ENCODE data around the gene DDX1.

The DDX1 gene

GRCh38 chr2:15623898-15624541 lies 32.4 kb downstream of the DDX1 start:
- Histone ChIP-seq H3K9me3 (no peaks in the 10 kb centered on the region), H3K4me3 (ENCODE audit: low read depth, low read length) (no peak overlapping the region), H3K4me1 (no peaks in the 10 kb centered on the region), H3K36me3 (peaks cover 93% of the 10 kb centered on the region), H3K27me3 (no peaks in the 10 kb centered on the region)
- no peak for TF ChIP-seq CTCF (IDR thresholded peaks at IDR 0.05; ENCODE audit: low read depth, low read length)
- no peak for DNase-seq

- Histone ChIP-seq H3K4me3 (ENCODE audit: low read depth, low read length) (no peak overlapping the region), H3K9me3 (no peaks in the 10 kb centered on the region), H3K4me1 (no peaks in the 10 kb centered on the region), H3K27me3 (no peaks in the 10 kb centered on the region), H3K36me3 (peaks cover 93% of the 10 kb centered on the region)
- no peak for DNase-seq
- TF ChIP-seq CTCF (IDR thresholded peaks at IDR 0.05; ENCODE audit: low read depth, low read length), result no peak
These were observed 33.2 kb downstream of the DDX1 start for GRCh38 chr2:15624903-15625302.

- Histone ChIP-seq H3K4me3 (ENCODE audit: low read depth, low read length) (no peak overlapping the region), H3K27me3 (no peaks in the 10 kb centered on the region), H3K9me3 (no peaks in the 10 kb centered on the region), H3K4me1 (no peaks in the 10 kb centered on the region), H3K36me3 (peaks cover 93% of the 10 kb centered on the region)
- no peak for TF ChIP-seq CTCF (IDR thresholded peaks at IDR 0.05; ENCODE audit: low read depth, low read length)
- no peak for DNase-seq
These were observed 33.8 kb downstream of the DDX1 start for GRCh38 chr2:15625344-15626036.

- Histone ChIP-seq H3K27me3 (no peaks in the 10 kb centered on the region), H3K36me3 (peaks cover 93% of the 10 kb centered on the region), H3K4me3 (ENCODE audit: low read depth, low read length) (no peak overlapping the region), H3K4me1 (no peaks in the 10 kb centered on the region), H3K9me3 (no peaks in the 10 kb centered on the region)
- no peak for DNase-seq
- TF ChIP-seq CTCF (IDR thresholded peaks at IDR 0.05; ENCODE audit: low read depth, low read length), result no peak
These were observed 34.5 kb downstream of the DDX1 start for GRCh38 chr2:15626126-15626525.

GRCh38 chr2:15626967-15627366 lies 35.3 kb downstream of the DDX1 start:
- no peak for DNase-seq
- Histone ChIP-seq H3K9me3 (no peaks in the 10 kb centered on the region), H3K36me3 (peaks cover 93% of the 10 kb centered on the region), H3K4me1 (no peaks in the 10 kb centered on the region), H3K27me3 (no peaks in the 10 kb centered on the region), H3K4me3 (ENCODE audit: low read depth, low read length) (no peak overlapping the region)
- no peak for TF ChIP-seq CTCF (IDR thresholded peaks at IDR 0.05; ENCODE audit: low read depth, low read length)
